CD4-positive, alpha-beta T cell (primary cell): ENCODE results near the gene HSDL2. TPM values are rescaled to one million over a fixed set of nuclear protein-coding genes. Genes with fewer than 3 reads are reported as not detected.

Experiments used
- ATAC-seq: fragments of 200-7000 bp; cut with Tn5 transposase; one replicate; pipeline ENCODE4 v1.10.0; 2022; ENCODE audit warnings: mild to moderate bottlenecking; ENCODE audit not compliant: poor library complexity
- CTCF ChIA-PET: fragments of 350-600 bp; sonication (Branson Sonifier 250); formaldehyde crosslinking; loops from one replicate; lab custom pipeline; 2021; ENCODE audit warnings: antibody characterized with exemption, inconsistent platforms; lab: Charles Lee
- POLR2A ChIA-PET: fragments of 350-600 bp; sonication (Branson Sonifier 250); formaldehyde crosslinking; loops from one replicate; lab custom pipeline; 2021; ENCODE audit warnings: antibody characterized with exemption, inconsistent platforms; lab: Charles Lee
- DNase-seq, 14 experiments: peaks; one replicate each; pipeline ENCODE4 v3.0.0-alpha.2; 2013 to 2020; ENCODE audit warnings: mixed read lengths in 2 of 14
- H3K27ac ChIP-seq, 2 donors: one replicate each; pipeline versions ENCODE4 v1.5.1 to v1.7.0; 2013; ENCODE audit warnings: low read length in 2 of 2, low read depth in 1 of 2, mild to moderate bottlenecking in 1 of 2
- H3K27me3 ChIP-seq, 2 experiments: 1 replicate in 1 of 2; 2 replicates in 1 of 2; pipeline versions ENCODE4 v1.6.1 to v1.7.0; 2013; ENCODE audit warnings: low read length in 2 of 2, control low read depth in 1 of 2, mild to moderate bottlenecking in 1 of 2, moderate library complexity in 1 of 2; ENCODE audit not compliant: insufficient read depth in 2 of 2, control insufficient read depth in 1 of 2
- H3K36me3 ChIP-seq: one replicate; pipeline ENCODE4 v1.6.1; 2013; ENCODE audit warnings: low read length, control low read depth; ENCODE audit not compliant: insufficient read depth
- H3K4me1 ChIP-seq: one replicate; pipeline ENCODE4 v1.6.1; 2013; ENCODE audit warnings: low read length, control low read depth; ENCODE audit not compliant: insufficient read depth
- H3K4me3 ChIP-seq: one replicate; pipeline ENCODE4 v1.5.1; 2013; ENCODE audit warnings: mild to moderate bottlenecking, low read length, moderate library complexity
- H3K9me3 ChIP-seq, 2 experiments: 1 replicate in 1 of 2; 2 replicates in 1 of 2; pipeline versions ENCODE4 v1.6.1 to v1.7.0; 2013; ENCODE audit warnings: low read length in 2 of 2, mild to moderate bottlenecking in 2 of 2, control low read depth in 1 of 2, moderate library complexity in 1 of 2; ENCODE audit not compliant: control insufficient read depth in 1 of 2, insufficient read depth in 1 of 2
- H3K27ac Mint-ChIP-seq: one replicate; pipeline ENCODE4 v1.8.0; 2020; ENCODE audit warnings: mixed read lengths
- H3K27me3 Mint-ChIP-seq: one replicate; pipeline ENCODE4 v1.8.0; 2021; ENCODE audit warnings: mixed read lengths
- H3K36me3 Mint-ChIP-seq: one replicate; pipeline ENCODE4 v1.8.0; 2021; ENCODE audit warnings: low read depth, mixed read lengths
- H3K4me1 Mint-ChIP-seq: one replicate; pipeline ENCODE4 v1.8.0; 2021; ENCODE audit warnings: low read depth, mixed read lengths
- H3K4me3 Mint-ChIP-seq: one replicate; pipeline ENCODE4 v1.8.0; 2020; ENCODE audit warnings: mild to moderate bottlenecking, mixed read lengths
- H3K9me3 Mint-ChIP-seq: one replicate; pipeline ENCODE4 v1.8.0; 2020; ENCODE audit warnings: mixed read lengths
- CTCF ChIP-seq: fragments of 200-600 bp; IDR thresholded peaks from one replicate; pipeline ENCODE4 v1.8.0; 2022; ENCODE audit warnings: antibody characterized with exemption, mild to moderate bottlenecking
- intact Hi-C, 2 experiments: fragments of 100-400 bp; cut with DNase I in 1 of 2; cut with micrococcal nuclease in 1 of 2; formaldehyde crosslinking; loops; one replicate each; pipeline versions ENCODE4 v1.15.1 to v1.9.0; 2023 to 2025; cut with DNase I, micrococcal nuclease
- total RNA-seq, 174 experiments: library from RNA in 2 of 174; stranded (reverse) in 2 of 174; gene quantifications; one replicate each; pipeline ENCODE4 v1.2.3 and lab custom pipeline; 2021 to 2026

Gene HSDL2
- total RNA-seq, 2 experiments from 2014 or later = 3.8 to 4.9 TPM

- intact Hi-C loops = loop anchor here in 1 of 2 experiments (5.0 kb wide), 1 partner anchor 45 kb away; the partner anchor contains the start of gene PTBP3
- Mint-ChIP-seq H3K4me3 (peak overlapping the region; percentile 100), H3K36me3 (peaks cover 28% of the 10 kb centered on the region), H3K27me3 (no peaks in the 10 kb centered on the region), H3K4me1 (peaks cover 46% of the 10 kb centered on the region), H3K9me3 (peaks cover 2% of the 10 kb centered on the region), H3K27ac (no peak overlapping the region)
- Histone ChIP-seq H3K36me3 (no peaks in the 10 kb centered on the region), H3K9me3 (no peaks in the 10 kb centered on the region), H3K4me1 (peaks cover 20% of the 10 kb centered on the region), H3K27me3 (no peaks in the 10 kb centered on the region), H3K27ac (no peak overlapping the region), H3K4me3 (no peak overlapping the region)
- POLR2A ChIA-PET = interaction anchor here (0.7 kb wide), 1 partner anchor 16 kb away, joined by 3 read pairs; no protein-coding TSS in a partner anchor
- TF ChIP-seq CTCF = no peak
- CTCF ChIA-PET = no interaction called here
- ATAC-seq (no peak), DNase-seq (peak in 1 of 14 experiments; percentile 15)
These were observed 2.8 kb upstream of the HSDL2 start for GRCh38 chr9:112377087-112377486.

DNA sequence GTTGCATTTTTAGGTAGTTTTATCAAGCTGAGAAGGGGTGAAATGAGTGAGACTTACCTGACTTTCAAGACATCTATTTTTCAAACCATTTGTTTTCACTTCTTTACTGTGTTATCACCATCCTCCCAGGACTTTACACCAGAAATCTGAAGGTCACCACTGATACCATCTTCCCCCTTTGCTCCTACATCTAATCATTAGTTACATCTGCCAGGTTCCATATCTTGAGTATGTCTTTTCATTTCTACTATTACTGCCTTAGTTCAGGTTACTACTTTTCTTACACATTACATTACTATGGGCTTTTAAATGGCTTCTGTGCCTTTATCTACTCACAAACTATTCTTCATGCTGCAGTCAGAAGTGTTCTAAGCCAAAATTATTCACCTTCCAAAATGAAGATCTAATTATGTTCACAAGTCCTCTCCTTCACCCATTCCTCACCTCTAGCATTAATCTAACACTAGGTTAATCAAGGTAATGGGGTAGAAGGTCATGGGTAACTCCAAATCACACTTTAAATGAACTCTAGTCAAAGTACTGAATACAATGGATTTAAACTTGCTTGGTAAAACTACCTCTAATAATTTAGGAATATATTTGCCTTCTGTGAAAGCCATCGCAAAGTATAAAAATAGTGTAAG is 2.1 kb upstream of the HSDL2 start:
- no peak overlapping the region for H3K4me3 ChIP-seq
- DNase-seq = no peak
- H3K27me3 ChIP-seq = no peaks in the 10 kb centered on the region
- H3K4me3 Mint-ChIP-seq = peak overlapping the region; percentile 100
- TF ChIP-seq CTCF = no peak
- peaks cover 28% of the 10 kb centered on the region for H3K36me3 Mint-ChIP-seq
- H3K27ac Mint-ChIP-seq = peak overlapping the region; percentile 98
- intact Hi-C loops = loop anchor here (2.0 to 5.0 kb wide), 3 partner anchors 43 to 371 kb away; partner anchors contain the start of gene PTBP3 (in 1 of the 2)
- no peak overlapping the region for H3K27ac ChIP-seq
- H3K36me3 ChIP-seq = no peaks in the 10 kb centered on the region
- POLR2A ChIA-PET = interaction anchor here (0.7 to 2.8 kb wide), 3 partner anchors 11 to 45 kb away, joined by 3 to 45 read pairs (median 8); partner anchors contain the start of gene PTBP3
- peaks cover 51% of the 10 kb centered on the region for H3K4me1 Mint-ChIP-seq
- H3K9me3 ChIP-seq = no peaks in the 10 kb centered on the region
- ATAC-seq = no peak
- CTCF ChIA-PET = interaction anchor here (2.5 kb wide), 1 partner anchor 45 kb away, joined by 7 read pairs; the partner anchor contains the start of gene PTBP3
- no peaks in the 10 kb centered on the region for H3K27me3 Mint-ChIP-seq
- peaks cover 2% of the 10 kb centered on the region for H3K9me3 Mint-ChIP-seq
- H3K4me1 ChIP-seq = peaks cover 20% of the 10 kb centered on the region

GRCh38 chr9:112378328-112379176 is 1.4 kb upstream of the HSDL2 start:
- no peak for ATAC-seq
- Mint-ChIP-seq H3K36me3 (peaks cover 25% of the 10 kb centered on the region), H3K9me3 (peaks cover under 1% of the 10 kb centered on the region), H3K4me3 (peak overlapping the region; percentile 100), H3K27me3 (no peaks in the 10 kb centered on the region), H3K4me1 (peaks cover 57% of the 10 kb centered on the region), H3K27ac (peak overlapping the region; percentile 98)
- intact Hi-C loops = loop anchor here (2.0 to 5.0 kb wide), 3 partner anchors 44 to 370 kb away; partner anchors contain the start of gene PTBP3 (in 1 of the 2)
- POLR2A ChIA-PET = interaction anchor here (0.8 to 2.8 kb wide), 18 partner anchors 10 to 780 kb away, joined by 3 to 45 read pairs (median 5); partner anchors contain the start of genes GNG10, INIP, KIAA1958 and PTBP3
- Histone ChIP-seq H3K36me3 (no peaks in the 10 kb centered on the region), H3K4me1 (peaks cover 17% of the 10 kb centered on the region), H3K9me3 (no peaks in the 10 kb centered on the region), H3K27ac (peak overlapping the region in 1 of 2 donors; percentile 94), H3K27me3 (no peaks in the 10 kb centered on the region), H3K4me3 (peak overlapping the region; percentile 98)
- DNase-seq = peak in 6 of 14 experiments; percentile 1 to 35 (median 18)
- CTCF ChIA-PET = interaction anchor here (0.9 to 2.5 kb wide), 4 partner anchors 18 to 281 kb away, joined by 3 to 8 read pairs (median 6); partner anchors contain the start of gene PTBP3
- no peak for TF ChIP-seq CTCF
